ENCODE data around the gene CDO1.
"Not testable (repeated sequence)": the region's sequence is repeated elsewhere in the genome, so short reads cannot be mapped to it uniquely, and the experiment has no call there.

Gene CDO1

GRCh38 chr5:115838885-115839518 is 22.5 kb upstream of the CDO1 start:
- H3K23ac ChIP-seq (ENCODE audit: low read length): no peak overlapping the region
- H3K4ac ChIP-seq (ENCODE audit: low read depth, low read length): no peak overlapping the region
- WGBS (ENCODE audit: extremely low coverage, insufficient coverage, low lambda C conversion rate): no CpG with 5 or more reads among the region's 10 CpGs
- no peak overlapping the region for H3K27ac ChIP-seq (ENCODE audit: low read depth, low read length)
- peaks cover 2% of the 10 kb centered on the region for H3K4me1 ChIP-seq (ENCODE audit: control insufficient read depth, low read depth, low read length)
- H3K27me3 ChIP-seq (ENCODE audit: insufficient read depth, low read length, poor library complexity): no peaks in the 10 kb centered on the region
- peak overlapping the region; percentile 47 for H3K56ac ChIP-seq (ENCODE audit: low read length)
- no peaks in the 10 kb centered on the region for H3K36me3 ChIP-seq (ENCODE audit: control insufficient read depth, insufficient read depth, low read length)
- H3K79me2 ChIP-seq (ENCODE audit: control insufficient read depth, insufficient read depth, low read length): peaks cover 28% of the 10 kb centered on the region
- H2AK5ac ChIP-seq (ENCODE audit: low read length): no peak overlapping the region
- H3K18ac ChIP-seq (ENCODE audit: low read length): no peak overlapping the region
- H2BK120ac ChIP-seq (ENCODE audit: low read depth, low read length): no peak overlapping the region
- no peak overlapping the region for H3K9ac ChIP-seq (ENCODE audit: low read length)
- H3K79me1 ChIP-seq (ENCODE audit: low read length): peaks cover 9% of the 10 kb centered on the region
- H3K4me2 ChIP-seq (ENCODE audit: low read length): no peak overlapping the region
- H2BK15ac ChIP-seq (replicated peaks; ENCODE audit: low read depth): no peak overlapping the region
- H4K8ac ChIP-seq (ENCODE audit: low read depth, low read length): no peak overlapping the region
- H2BK5ac ChIP-seq (ENCODE audit: low read length): no peak overlapping the region
- no peak overlapping the region for H3K4me3 ChIP-seq (ENCODE audit: low read length)
- peak; percentile 75 for DNase-seq
- no peak overlapping the region for H4K5ac ChIP-seq (ENCODE audit: low read length)

GRCh38 chr5:115835481-115835880 is 19.0 kb upstream of the CDO1 start:
- Histone ChIP-seq H3K18ac (ENCODE audit: low read length) (no peak overlapping the region), H3K56ac (ENCODE audit: low read length) (no peak overlapping the region), H2BK5ac (ENCODE audit: low read length) (no peak overlapping the region), H3K9ac (ENCODE audit: low read length) (no peak overlapping the region), H3K79me1 (ENCODE audit: low read length) (peaks cover 2% of the 10 kb centered on the region), H3K23ac (ENCODE audit: low read length) (no peak overlapping the region), H3K4me1 (ENCODE audit: control insufficient read depth, low read depth, low read length) (no peaks in the 10 kb centered on the region), H3K79me2 (ENCODE audit: control insufficient read depth, insufficient read depth, low read length) (peaks cover 14% of the 10 kb centered on the region), H3K36me3 (ENCODE audit: control insufficient read depth, insufficient read depth, low read length) (no peaks in the 10 kb centered on the region), H3K4me3 (ENCODE audit: low read length) (no peak overlapping the region), H3K4me2 (ENCODE audit: low read length) (no peak overlapping the region), H3K4ac (ENCODE audit: low read depth, low read length) (no peak overlapping the region), H2AK5ac (ENCODE audit: low read length) (no peak overlapping the region), H4K5ac (ENCODE audit: low read length) (no peak overlapping the region), H4K8ac (ENCODE audit: low read depth, low read length) (no peak overlapping the region), H2BK120ac (ENCODE audit: low read depth, low read length) (no peak overlapping the region), H3K27me3 (ENCODE audit: insufficient read depth, low read length, poor library complexity) (no peaks in the 10 kb centered on the region), H3K27ac (ENCODE audit: low read depth, low read length) (no peak overlapping the region), H2BK15ac (replicated peaks; ENCODE audit: low read depth) (no peak overlapping the region)
- DNase-seq: no peak
- WGBS (ENCODE audit: extremely low coverage, insufficient coverage, low lambda C conversion rate): no CpG with 5 or more reads among the region's 4 CpGs

GRCh38 chr5:115831163-115831768 is 14.8 kb upstream of the CDO1 start:
- H2BK15ac ChIP-seq (replicated peaks; ENCODE audit: low read depth): no peak overlapping the region
- H3K4me3 ChIP-seq (ENCODE audit: low read length): no peak overlapping the region
- no peak overlapping the region for H4K8ac ChIP-seq (ENCODE audit: low read depth, low read length)
- no peak overlapping the region for H2AK5ac ChIP-seq (ENCODE audit: low read length)
- no peak overlapping the region for H3K9ac ChIP-seq (ENCODE audit: low read length)
- H3K56ac ChIP-seq (ENCODE audit: low read length): no peak overlapping the region
- no peak overlapping the region for H3K23ac ChIP-seq (ENCODE audit: low read length)
- no peak overlapping the region for H2BK120ac ChIP-seq (ENCODE audit: low read depth, low read length)
- no peaks in the 10 kb centered on the region for H3K27me3 ChIP-seq (ENCODE audit: insufficient read depth, low read length, poor library complexity)
- no peaks in the 10 kb centered on the region for H3K4me1 ChIP-seq (ENCODE audit: control insufficient read depth, low read depth, low read length)
- WGBS (ENCODE audit: extremely low coverage, insufficient coverage, low lambda C conversion rate): no CpG with 5 or more reads among the region's 2 CpGs
- H2BK5ac ChIP-seq (ENCODE audit: low read length): no peak overlapping the region
- H3K4ac ChIP-seq (ENCODE audit: low read depth, low read length): no peak overlapping the region
- peak; percentile 51 for DNase-seq
- no peak overlapping the region for H4K5ac ChIP-seq (ENCODE audit: low read length)
- no peak overlapping the region for H3K4me2 ChIP-seq (ENCODE audit: low read length)
- no peaks in the 10 kb centered on the region for H3K36me3 ChIP-seq (ENCODE audit: control insufficient read depth, insufficient read depth, low read length)
- H3K27ac ChIP-seq (ENCODE audit: low read depth, low read length): no peak overlapping the region
- H3K79me2 ChIP-seq (ENCODE audit: control insufficient read depth, insufficient read depth, low read length): no peaks in the 10 kb centered on the region
- H3K79me1 ChIP-seq (ENCODE audit: low read length): peaks cover under 1% of the 10 kb centered on the region
- H3K18ac ChIP-seq (ENCODE audit: low read length): no peak overlapping the region

- Histone ChIP-seq H3K27me3 (ENCODE audit: insufficient read depth, low read length, poor library complexity) (no peaks in the 10 kb centered on the region), H3K4ac (ENCODE audit: low read depth, low read length) (no peak overlapping the region), H3K4me2 (ENCODE audit: low read length) (no peak overlapping the region), H2BK15ac (replicated peaks; ENCODE audit: low read depth) (no peak overlapping the region), H4K8ac (ENCODE audit: low read depth, low read length) (no peak overlapping the region), H3K4me1 (ENCODE audit: control insufficient read depth, low read depth, low read length) (no peaks in the 10 kb centered on the region), H2AK5ac (ENCODE audit: low read length) (no peak overlapping the region), H3K36me3 (ENCODE audit: control insufficient read depth, insufficient read depth, low read length) (no peaks in the 10 kb centered on the region), H3K9ac (ENCODE audit: low read length) (no peak overlapping the region), H4K5ac (ENCODE audit: low read length) (no peak overlapping the region), H3K4me3 (ENCODE audit: low read length) (no peak overlapping the region), H3K79me2 (ENCODE audit: control insufficient read depth, insufficient read depth, low read length) (no peaks in the 10 kb centered on the region), H3K56ac (ENCODE audit: low read length) (no peak overlapping the region), H3K23ac (ENCODE audit: low read length) (no peak overlapping the region), H3K18ac (ENCODE audit: low read length) (no peak overlapping the region), H3K27ac (ENCODE audit: low read depth, low read length) (no peak overlapping the region), H3K79me1 (ENCODE audit: low read length) (no peaks in the 10 kb centered on the region), H2BK5ac (ENCODE audit: low read length) (no peak overlapping the region), H2BK120ac (ENCODE audit: low read depth, low read length) (no peak overlapping the region)
- no peak for DNase-seq
- WGBS (ENCODE audit: extremely low coverage, insufficient coverage, low lambda C conversion rate): no CpG with 5 or more reads among the region's 5 CpGs
Measured at GRCh38 chr5:115829913-115830312, 13.5 kb upstream of the CDO1 start.

- H3K4me1 ChIP-seq (ENCODE audit: control insufficient read depth, low read depth, low read length): no peaks in the 10 kb centered on the region
- no peak overlapping the region for H4K5ac ChIP-seq (ENCODE audit: low read length)
- H2BK5ac ChIP-seq (ENCODE audit: low read length): no peak overlapping the region
- no peak overlapping the region for H2BK15ac ChIP-seq (replicated peaks; ENCODE audit: low read depth)
- H3K4me2 ChIP-seq (ENCODE audit: low read length): no peak overlapping the region
- no peak overlapping the region for H2AK5ac ChIP-seq (ENCODE audit: low read length)
- H3K56ac ChIP-seq (ENCODE audit: low read length): no peak overlapping the region
- H3K18ac ChIP-seq (ENCODE audit: low read length): no peak overlapping the region
- no peaks in the 10 kb centered on the region for H3K79me2 ChIP-seq (ENCODE audit: control insufficient read depth, insufficient read depth, low read length)
- no CpG with 5 or more reads among the region's 4 CpGs for WGBS (ENCODE audit: extremely low coverage, insufficient coverage, low lambda C conversion rate)
- no peaks in the 10 kb centered on the region for H3K27me3 ChIP-seq (ENCODE audit: insufficient read depth, low read length, poor library complexity)
- DNase-seq: no peak
- H3K4ac ChIP-seq (ENCODE audit: low read depth, low read length): no peak overlapping the region
- H3K36me3 ChIP-seq (ENCODE audit: control insufficient read depth, insufficient read depth, low read length): no peaks in the 10 kb centered on the region
- H3K23ac ChIP-seq (ENCODE audit: low read length): no peak overlapping the region
- no peak overlapping the region for H3K4me3 ChIP-seq (ENCODE audit: low read length)
- H2BK120ac ChIP-seq (ENCODE audit: low read depth, low read length): no peak overlapping the region
- H3K27ac ChIP-seq (ENCODE audit: low read depth, low read length): no peak overlapping the region
- no peaks in the 10 kb centered on the region for H3K79me1 ChIP-seq (ENCODE audit: low read length)
- no peak overlapping the region for H4K8ac ChIP-seq (ENCODE audit: low read depth, low read length)
- H3K9ac ChIP-seq (ENCODE audit: low read length): no peak overlapping the region
Measured at GRCh38 chr5:115825948-115826347, 9.5 kb upstream of the CDO1 start.

- not testable (repeated sequence) for H3K4me1 ChIP-seq (ENCODE audit: control insufficient read depth, low read depth, low read length)
- WGBS (ENCODE audit: extremely low coverage, insufficient coverage, low lambda C conversion rate): no CpG with 5 or more reads among the region's 1 CpG
Measured at GRCh38 chr5:115824983-115825382, 8.5 kb upstream of the CDO1 start.

More at GRCh38 chr5:115824983-115825382, 8.5 kb upstream of the CDO1 start:
- H3K79me2 ChIP-seq (ENCODE audit: control insufficient read depth, insufficient read depth, low read length); H2AK5ac ChIP-seq (ENCODE audit: low read length); H2BK5ac ChIP-seq (ENCODE audit: low read length); H3K4ac ChIP-seq (ENCODE audit: low read depth, low read length); H4K8ac ChIP-seq (ENCODE audit: low read depth, low read length); H3K4me3 ChIP-seq (ENCODE audit: low read length); H3K23ac ChIP-seq (ENCODE audit: low read length); H2BK120ac ChIP-seq (ENCODE audit: low read depth, low read length); H4K5ac ChIP-seq (ENCODE audit: low read length); DNase-seq; H3K56ac ChIP-seq (ENCODE audit: low read length); H3K18ac ChIP-seq (ENCODE audit: low read length); H3K79me1 ChIP-seq (ENCODE audit: low read length); H3K27me3 ChIP-seq (ENCODE audit: insufficient read depth, low read length, poor library complexity); H2BK15ac ChIP-seq (replicated peaks; ENCODE audit: low read depth); H3K36me3 ChIP-seq (ENCODE audit: control insufficient read depth, insufficient read depth, low read length); H3K4me2 ChIP-seq (ENCODE audit: low read length); H3K27ac ChIP-seq (ENCODE audit: low read depth, low read length); H3K9ac ChIP-seq (ENCODE audit: low read length): not testable (repeated sequence)

Data from mesendoderm (in vitro differentiated cells).